ENCODE data around the gene P2RX1.

GRCh38 chr17:3912827-3913226 lies 3.4 kb downstream of the P2RX1 start:
- TF ChIP-seq CTCF (IDR thresholded peaks at IDR 0.05; ENCODE audit: low read depth, low read length, poor library complexity, severe bottlenecking), result no peak
- TF ChIP-seq EZH2phosphoT487 (IDR thresholded peaks at IDR 0.05; ENCODE audit: borderline replicate concordance, low read length), result no peak

All from DOHH2 (cell line).